Activated CD4-positive, alpha-beta T cell treated with anti-CD3 and anti-CD28 coated beads, Interleukin-2, amount 50 U/mL, for 4 hours (primary cell): ENCODE measurements around the gene NFAT5.
"Not testable (repeated sequence)": the region's sequence is repeated elsewhere in the genome, so short reads cannot be mapped to it uniquely, and the experiment has no call there.

Experiments used
- DNase-seq, 2 experiments: peaks; one replicate each; pipeline ENCODE4 v3.0.0-alpha.2; 2020

NFAT5 gene

DNA sequence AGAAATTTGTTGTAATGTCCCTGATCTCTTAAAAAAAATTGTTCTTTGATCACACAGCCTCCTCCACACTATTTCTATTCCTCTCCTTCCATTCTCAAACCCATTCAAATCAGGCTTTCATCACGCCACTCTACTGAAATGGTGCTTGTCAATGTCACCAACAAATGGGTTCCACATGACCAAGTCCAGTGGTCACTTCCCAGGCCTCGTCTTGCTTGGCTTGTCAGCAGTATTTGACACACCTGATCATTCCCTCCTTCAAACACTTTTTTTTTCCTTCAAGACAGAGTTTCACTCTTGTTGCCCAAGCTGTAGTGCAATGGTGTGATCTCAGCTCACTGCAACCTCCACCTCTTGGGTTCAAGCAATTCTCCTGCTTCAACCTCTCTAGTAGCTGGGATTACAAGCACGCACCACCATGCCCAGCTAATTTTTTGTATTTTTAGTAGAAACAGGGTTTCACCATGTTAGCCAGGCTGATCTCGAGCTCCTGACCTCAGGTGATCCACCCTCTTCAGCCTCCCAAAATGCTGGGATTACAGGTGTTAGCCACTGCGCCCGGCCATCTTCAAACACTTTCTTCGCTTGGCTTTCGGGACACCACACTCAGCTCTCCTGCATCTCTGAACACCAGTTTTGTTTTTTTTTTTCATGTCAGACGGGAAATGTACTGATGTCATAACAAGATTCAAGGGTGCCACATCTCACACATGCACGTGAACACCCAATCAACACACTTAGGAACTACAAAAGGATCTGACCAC is 142.3 kb downstream of the NFAT5 start:
- DNase-seq: no peak

DNA sequence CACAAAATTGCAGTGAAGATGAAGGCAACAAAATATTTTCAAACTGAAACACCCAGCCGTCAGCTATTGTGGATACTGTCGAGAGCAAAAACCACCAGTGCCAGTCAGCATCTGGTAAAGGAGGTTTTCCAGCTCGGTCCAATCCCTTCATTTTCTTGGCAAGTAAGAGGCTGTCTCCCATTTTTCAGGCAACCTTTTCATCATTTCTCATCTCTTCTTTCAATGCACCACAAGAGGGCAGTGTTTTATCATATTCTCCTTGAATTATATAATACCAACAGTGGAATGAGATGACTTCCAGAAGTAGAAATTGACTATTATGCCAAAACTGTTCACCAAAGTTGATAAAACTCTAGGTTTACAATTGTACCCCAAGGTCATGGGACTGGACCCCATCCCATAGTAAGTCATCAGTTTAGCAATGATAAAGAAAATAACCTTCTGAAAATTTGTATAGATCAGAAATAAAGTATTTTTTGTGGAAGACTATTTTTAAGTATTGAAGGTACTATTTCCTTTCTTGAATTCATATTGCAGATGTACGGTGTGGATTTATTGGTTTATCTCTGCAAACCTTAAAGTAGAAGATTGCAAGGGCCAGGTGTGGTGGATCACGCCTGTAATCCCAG is 143.8 kb downstream of the NFAT5 start:
- no peak for DNase-seq

DNA sequence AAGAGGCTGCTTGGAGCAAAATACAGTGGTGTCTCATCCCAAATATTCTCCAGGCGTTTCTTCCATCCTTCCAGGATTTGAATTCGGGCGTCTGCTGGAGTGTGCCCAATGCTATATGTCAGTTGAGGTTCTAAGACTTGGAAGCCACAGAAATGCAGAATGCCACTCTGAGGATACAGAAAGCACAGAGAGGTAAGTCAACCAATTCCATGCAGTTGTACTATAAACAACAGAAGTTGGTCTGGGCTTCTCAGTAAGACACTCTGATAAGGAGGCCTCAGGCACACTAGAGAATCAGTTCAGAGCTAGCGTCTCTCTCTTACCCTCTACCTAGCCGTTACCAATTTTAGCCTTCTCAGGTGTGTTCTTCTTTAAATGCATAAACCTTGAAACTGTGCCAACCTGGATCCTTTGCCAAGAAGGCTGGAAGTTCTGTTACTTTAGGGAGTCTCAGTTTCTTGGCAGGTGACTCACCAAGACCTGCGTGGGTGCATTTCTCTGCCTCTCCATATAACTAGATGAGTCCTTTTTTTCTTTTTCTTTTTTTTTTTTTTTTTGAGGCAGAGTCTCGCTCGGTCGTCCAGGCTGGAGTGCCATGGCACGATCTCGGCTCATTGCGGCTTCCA is 145.5 kb downstream of the NFAT5 start:
- no peak for DNase-seq

- DNase-seq: no peak
Measured at GRCh38 chr16:69712277-69712676, 146.5 kb downstream of the NFAT5 start.

DNA sequence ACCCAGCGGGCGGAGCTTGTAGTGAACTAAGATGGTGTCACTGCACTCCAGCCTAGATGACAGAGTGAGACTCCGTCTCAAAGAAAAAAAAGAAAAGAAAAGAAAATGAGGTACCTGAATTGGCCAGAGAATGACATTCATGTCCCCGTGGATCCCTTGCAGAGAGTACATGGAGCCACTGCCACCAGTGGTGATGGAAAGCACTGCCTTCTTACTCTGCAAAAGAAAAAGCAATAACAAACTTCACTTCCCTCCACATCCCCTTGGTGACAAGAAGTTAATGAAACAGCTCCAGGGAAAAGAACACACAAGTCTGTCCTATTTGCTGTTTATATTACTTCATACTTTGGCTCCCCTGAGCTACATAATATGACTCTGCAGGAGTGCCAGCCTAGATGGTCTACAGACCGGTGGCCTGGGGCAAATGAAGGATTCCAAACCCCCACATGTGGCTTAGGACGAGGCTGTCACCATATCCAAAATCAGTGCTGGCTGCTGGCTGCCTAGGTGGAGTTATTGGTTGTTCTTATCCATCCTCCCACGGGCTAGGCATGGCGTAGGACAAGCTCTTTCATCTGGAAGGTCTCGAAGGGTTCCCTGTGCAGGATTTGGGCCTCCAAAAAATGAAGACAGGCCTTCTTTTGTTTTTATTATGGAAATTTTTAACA is 147.3 kb downstream of the NFAT5 start:
- DNase-seq: no peak

- no peak for DNase-seq
Measured at GRCh38 chr16:69717066-69717465, 151.3 kb downstream of the NFAT5 start.

GRCh38 chr16:69718111-69718764 is 152.5 kb downstream of the NFAT5 start:
- DNase-seq: no peak

DNA sequence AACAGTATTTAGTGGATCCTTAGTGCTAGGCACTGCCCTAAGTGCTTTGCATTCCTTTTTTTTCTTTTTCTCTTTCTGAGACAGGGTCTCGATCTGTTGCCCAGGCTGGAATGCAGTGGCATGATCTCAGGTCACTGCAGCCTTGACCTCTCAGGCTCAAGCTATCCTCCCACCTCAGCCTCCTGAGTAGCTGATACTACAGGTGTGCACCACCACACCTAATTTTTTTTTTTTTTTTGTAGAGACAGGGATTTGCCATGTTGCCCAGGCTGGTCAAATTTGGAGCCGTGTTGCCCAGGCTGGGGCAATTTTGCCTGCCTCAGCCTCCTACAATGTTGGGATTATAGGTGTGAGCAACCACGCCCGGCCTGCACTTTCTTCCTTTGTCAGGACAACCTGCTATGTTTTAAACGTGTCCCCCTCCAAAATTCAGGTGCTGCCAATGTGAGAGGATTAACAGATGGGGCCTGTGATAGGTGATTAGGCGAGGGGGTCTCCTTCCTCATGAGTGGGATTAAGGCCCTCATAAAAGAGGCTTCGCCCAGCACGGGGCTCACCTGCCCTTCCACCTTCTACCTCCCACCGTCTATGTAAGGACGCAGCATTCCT is 155.2 kb downstream of the NFAT5 start:
- DNase-seq: no peak

- no peak for DNase-seq
Measured at GRCh38 chr16:69721441-69721957, 155.7 kb downstream of the NFAT5 start.

GRCh38 chr16:69724414-69724873 is 158.7 kb downstream of the NFAT5 start:
- DNase-seq: no peak

DNA sequence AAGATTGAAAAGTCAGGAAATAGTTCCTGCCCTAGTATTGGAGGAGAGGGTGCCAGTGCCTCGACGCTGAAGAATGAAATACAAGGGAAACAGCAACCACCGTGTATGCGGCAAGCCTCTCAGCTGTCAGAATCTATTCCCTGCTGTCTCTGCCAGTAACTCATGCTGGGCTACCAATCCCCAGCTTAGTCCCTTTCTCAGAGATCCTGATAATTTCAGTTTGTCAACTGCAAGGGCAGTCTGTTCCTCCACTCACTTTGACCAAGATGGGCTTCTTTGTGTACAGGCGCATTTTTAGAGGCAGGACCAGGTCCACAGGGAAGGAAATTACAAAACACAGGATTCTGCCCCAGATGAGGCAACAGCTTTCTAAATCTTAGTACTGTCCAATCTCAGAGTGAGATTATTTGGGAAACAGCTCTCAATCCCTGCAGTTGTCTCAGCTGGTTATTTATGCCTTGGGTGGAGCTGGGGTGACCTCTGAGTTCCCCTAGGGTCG is 159.3 kb downstream of the NFAT5 start:
- no peak for DNase-seq

- DNase-seq: no peak
Measured at GRCh38 chr16:69725480-69726312, 159.9 kb downstream of the NFAT5 start.

GRCh38 chr16:69726313-69727060 is 160.7 kb downstream of the NFAT5 start, which contains the start of gene NQO1:
NQO1 (minus strand) TSS chr16:69726560; CDS start chr16:69726439, 121 bp downstream.
- DNase-seq: peak; percentile 75

DNA sequence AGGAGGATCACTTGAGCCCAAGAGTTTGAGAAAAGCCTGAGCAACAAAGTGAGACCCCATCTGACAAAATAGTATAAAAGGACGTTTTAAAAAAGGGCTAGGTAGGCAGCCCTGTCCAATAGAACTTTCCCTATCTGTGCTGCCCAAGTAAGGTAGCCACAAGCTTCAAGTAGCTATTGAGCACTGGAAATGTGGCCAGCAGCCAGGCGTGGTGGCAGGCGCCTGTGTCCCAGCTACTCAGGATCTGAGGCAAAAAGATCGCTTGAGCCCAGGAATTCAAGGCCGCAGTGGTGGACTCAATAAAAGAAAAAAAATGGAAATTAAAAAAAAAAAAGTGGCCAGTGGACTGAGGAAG is 162.1 kb downstream of the NFAT5 start:
- no peak for DNase-seq

- not testable (repeated sequence) for DNase-seq
Measured at GRCh38 chr16:69729030-69729429, 163.3 kb downstream of the NFAT5 start.

DNA sequence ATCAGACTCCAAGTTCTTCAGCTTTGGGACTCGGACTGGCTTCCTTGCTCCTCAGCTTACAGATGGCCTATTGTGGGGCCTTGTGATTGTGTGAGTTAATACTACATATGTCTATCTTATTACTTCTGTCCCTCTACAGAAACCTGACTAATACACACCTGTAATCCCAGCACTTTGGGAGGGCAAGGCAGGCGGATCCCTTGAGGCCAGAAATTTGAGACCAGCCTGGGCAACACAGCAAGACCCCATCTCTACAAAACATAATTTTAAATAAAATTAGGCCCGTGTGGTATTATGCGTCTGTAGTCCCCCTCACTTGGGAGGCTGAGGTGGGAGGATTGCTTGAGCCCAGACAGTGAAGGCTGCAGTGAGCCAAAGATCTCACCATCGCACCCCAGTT is 165.5 kb downstream of the NFAT5 start:
- not testable (repeated sequence) for DNase-seq

GRCh38 chr16:69732101-69732500 is 166.3 kb downstream of the NFAT5 start:
- no peak for DNase-seq

GRCh38 chr16:69741519-69741918 is 175.8 kb downstream of the NFAT5 start:
- no peak for DNase-seq

GRCh38 chr16:69741951-69742904 is 176.5 kb downstream of the NFAT5 start:
- DNase-seq: no peak
